Inflammatory macrophage treated with lipopolysaccharide for 1 hour (primary cell): ENCODE data around the gene RERGL.
"Not testable (repeated sequence)": the region's sequence is repeated elsewhere in the genome, so short reads cannot be mapped to it uniquely, and the experiment has no call there.

Experiments used
- DNase-seq, 2 donors: peaks; one replicate each; pipeline ENCODE4 v3.0.0-alpha.2; 2020 to 2022

RERGL gene

GRCh38 chr12:18090093-18090492, at the start of gene RERGL:
TSS of gene RERGL (minus strand) at chr12:18090193. CDS start at chr12:18090140, 53 bp downstream.
- DNase-seq, result no peak

- no peak for DNase-seq
Measured at GRCh38 chr12:18139254-18139653, 49.3 kb upstream of the RERGL start.

- DNase-seq, result no peak
Measured at GRCh38 chr12:18135509-18135908, 45.5 kb upstream of the RERGL start.

- no peak for DNase-seq
Measured at GRCh38 chr12:18135086-18135485, 45.1 kb upstream of the RERGL start.

GRCh38 chr12:18130851-18131250, 40.9 kb upstream of the RERGL start:
- DNase-seq, result no peak

GRCh38 chr12:18123707-18124106, 33.7 kb upstream of the RERGL start:
- no peak for DNase-seq

- no peak for DNase-seq
Measured at GRCh38 chr12:18120899-18121298, 30.9 kb upstream of the RERGL start.

GRCh38 chr12:18108611-18109010, 18.6 kb upstream of the RERGL start:
- no peak for DNase-seq

GRCh38 chr12:18103624-18104023, 13.6 kb upstream of the RERGL start:
- DNase-seq, result no peak

- no peak for DNase-seq
Measured at GRCh38 chr12:18101043-18101442, 11.1 kb upstream of the RERGL start.

GRCh38 chr12:18084080-18084479, 5.9 kb downstream of the RERGL start:
- DNase-seq, result no peak

- DNase-seq, result no peak
Measured at GRCh38 chr12:18079541-18080246, 10.3 kb downstream of the RERGL start.

GRCh38 chr12:18074001-18074400, 16.0 kb downstream of the RERGL start:
- no peak for DNase-seq

- no peak for DNase-seq
Measured at GRCh38 chr12:18072723-18073122, 17.3 kb downstream of the RERGL start.

GRCh38 chr12:18071336-18071735, 18.7 kb downstream of the RERGL start:
- no peak for DNase-seq

GRCh38 chr12:18068355-18068754, 21.6 kb downstream of the RERGL start:
- no peak for DNase-seq

- DNase-seq, result no peak
Measured at GRCh38 chr12:18066666-18067065, 23.3 kb downstream of the RERGL start.

GRCh38 chr12:18062867-18063266, 27.1 kb downstream of the RERGL start:
- DNase-seq, result not testable (repeated sequence)

GRCh38 chr12:18057051-18057450, 32.9 kb downstream of the RERGL start:
- no peak for DNase-seq

GRCh38 chr12:18054925-18055619, 34.9 kb downstream of the RERGL start:
- no peak for DNase-seq

- DNase-seq, result no peak
Measured at GRCh38 chr12:18045446-18045992, 44.5 kb downstream of the RERGL start.

GRCh38 chr12:18040060-18040742, 49.8 kb downstream of the RERGL start:
- not testable (repeated sequence) for DNase-seq
